ENCODE results near the gene CNOT6. TPM values are rescaled to one million over a fixed set of nuclear protein-coding genes. Genes with fewer than 3 reads are reported as not detected.
"Not testable (repeated sequence)": the region's sequence is repeated elsewhere in the genome, so short reads cannot be mapped to it uniquely, and the experiment has no call there.

The CNOT6 gene
- total RNA-seq, 1 experiment from 2014 or later: 48.8 TPM

- H3K79me2 ChIP-seq (ENCODE audit: low read depth): peaks cover 60% of the 10 kb centered on the region
- no peak for TF ChIP-seq CTCF (conservative IDR thresholded peaks at IDR 0.05)
- no peak for TF ChIP-seq EZH2 (IDR thresholded peaks at IDR 0.05; ENCODE audit: low read depth)
- no peaks in the 10 kb centered on the region; the same call in none of the 2 replicates for H3F3A ChIP-seq (ENCODE audit: insufficient read depth, low read depth)
- intact Hi-C loops (cut with micrococcal nuclease; ENCODE audit: unreplicated experiment): loop anchor here (1.0 kb wide), 1 partner anchor 41 kb away; no protein-coding TSS in a partner anchor
- no TSS peak for BruUV-seq (replicated peaks)
- peak overlapping the region; percentile 98 for H3K4me2 ChIP-seq
- H3K27ac ChIP-seq: no peak overlapping the region
- peaks cover 21% of the 10 kb centered on the region for H3K4me1 ChIP-seq (replicated peaks; ENCODE audit: insufficient read depth)
- no peaks in the 10 kb centered on the region for H3K27me3 ChIP-seq (ENCODE audit: insufficient read depth, low read depth)
- H2AFZ ChIP-seq: peak overlapping the region; percentile 95; the same call in 1 of the 2 replicates
- H3K9me3 ChIP-seq (ENCODE audit: insufficient read depth, low read depth): no peaks in the 10 kb centered on the region
- no peaks in the 10 kb centered on the region for H3K9me2 ChIP-seq (ENCODE audit: insufficient read depth)
- CTCF ChIA-PET: no interaction called here
- no peaks in the 10 kb centered on the region; the same call in 1 of the 2 replicates for H3K36me3 ChIP-seq (ENCODE audit: low read depth)
- H3K4me3 ChIP-seq: peak overlapping the region; percentile 86
- no peak for DNase-seq
- H4K20me1 ChIP-seq (ENCODE audit: insufficient read depth): peaks cover 35% of the 10 kb centered on the region
- POLR2A ChIA-PET (ENCODE audit: unreplicated experiment): interaction anchor here (0.6 kb wide), 1 partner anchor 30 kb away, joined by 3 read pairs; no protein-coding TSS in a partner anchor
These were observed 1.1 kb downstream of the CNOT6 start for GRCh38 chr5:180495292-180495691.

GRCh38 chr5:180495991-180496741 is 2.0 kb downstream of the CNOT6 start:
- Histone ChIP-seq H3K79me2 (ENCODE audit: low read depth) (peaks cover 68% of the 10 kb centered on the region), H3K4me2 (peak overlapping the region; percentile 98), H3K4me3 (peak overlapping the region; percentile 86; the same call in 1 of the 2 replicates), H3K36me3 (ENCODE audit: low read depth) (no peaks in the 10 kb centered on the region; the same call in 1 of the 2 replicates), H3K9me2 (ENCODE audit: insufficient read depth) (no peaks in the 10 kb centered on the region), H3K4me1 (replicated peaks; ENCODE audit: insufficient read depth) (peaks cover 21% of the 10 kb centered on the region), H2AFZ (no peak overlapping the region), H3K9me3 (ENCODE audit: insufficient read depth, low read depth) (no peaks in the 10 kb centered on the region), H4K20me1 (ENCODE audit: insufficient read depth) (peaks cover 42% of the 10 kb centered on the region), H3K27ac (no peak overlapping the region), H3K27me3 (ENCODE audit: insufficient read depth, low read depth) (no peaks in the 10 kb centered on the region), H3F3A (ENCODE audit: insufficient read depth, low read depth) (no peaks in the 10 kb centered on the region; the same call in none of the 2 replicates)
- intact Hi-C loops (cut with micrococcal nuclease; ENCODE audit: unreplicated experiment): loop anchor here (1.0 kb wide), 1 partner anchor 40 kb away; no protein-coding TSS in a partner anchor
- TSS peak; percentile 27 for BruUV-seq (replicated peaks)
- POLR2A ChIA-PET (ENCODE audit: unreplicated experiment): no interaction called here
- TF ChIP-seq EZH2 (IDR thresholded peaks at IDR 0.05; ENCODE audit: low read depth): no peak
- no peak for TF ChIP-seq CTCF (conservative IDR thresholded peaks at IDR 0.05)
- DNase-seq: no peak
- CTCF ChIA-PET: no interaction called here

GRCh38 chr5:180496806-180497205 is 2.6 kb downstream of the CNOT6 start:
- H3K9me2 ChIP-seq (ENCODE audit: insufficient read depth); H3K4me3 ChIP-seq; H3K36me3 ChIP-seq (ENCODE audit: low read depth); POLR2A ChIA-PET (ENCODE audit: unreplicated experiment); intact Hi-C loops (cut with micrococcal nuclease; ENCODE audit: unreplicated experiment); H3K4me2 ChIP-seq; DNase-seq; H3F3A ChIP-seq (ENCODE audit: insufficient read depth, low read depth); H3K27me3 ChIP-seq (ENCODE audit: insufficient read depth, low read depth); H3K9me3 ChIP-seq (ENCODE audit: insufficient read depth, low read depth); H2AFZ ChIP-seq; BruUV-seq (replicated peaks); H3K27ac ChIP-seq: not testable (repeated sequence)
- CTCF ChIA-PET: interaction anchor here (0.6 kb wide), 1 partner anchor 165 kb away, joined by 10 read pairs; no protein-coding TSS in a partner anchor
- H4K20me1 ChIP-seq (ENCODE audit: insufficient read depth): peaks cover 45% of the 10 kb centered on the region
- H3K4me1 ChIP-seq (replicated peaks; ENCODE audit: insufficient read depth): peaks cover 21% of the 10 kb centered on the region
- peaks cover 75% of the 10 kb centered on the region for H3K79me2 ChIP-seq (ENCODE audit: low read depth)

DNA sequence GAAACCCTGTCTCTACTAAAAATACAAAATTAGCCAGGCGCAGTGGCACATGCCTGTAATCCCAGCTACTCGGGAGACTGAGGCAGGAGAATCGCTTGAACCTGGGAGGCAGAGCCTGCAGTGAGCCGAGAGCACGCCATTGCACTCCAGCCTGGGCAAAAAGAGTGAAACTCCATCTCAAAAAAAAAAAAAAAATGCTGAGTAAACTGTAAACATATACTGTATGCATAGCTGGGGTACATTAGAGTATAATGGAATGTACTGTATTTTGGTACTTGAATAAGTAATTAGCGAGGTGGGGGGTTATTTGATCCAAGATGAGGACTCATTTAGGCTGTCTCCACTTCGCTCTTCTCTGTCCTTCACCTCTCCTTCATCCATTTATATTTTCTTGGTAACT is 3.7 kb downstream of the CNOT6 start:
- H3K4me3 ChIP-seq; H3K36me3 ChIP-seq (ENCODE audit: low read depth); intact Hi-C loops (cut with micrococcal nuclease; ENCODE audit: unreplicated experiment); POLR2A ChIA-PET (ENCODE audit: unreplicated experiment); H3F3A ChIP-seq (ENCODE audit: insufficient read depth, low read depth); H3K27ac ChIP-seq; DNase-seq; H3K4me2 ChIP-seq; H2AFZ ChIP-seq; H3K27me3 ChIP-seq (ENCODE audit: insufficient read depth, low read depth); BruUV-seq (replicated peaks); H3K9me2 ChIP-seq (ENCODE audit: insufficient read depth); H3K9me3 ChIP-seq (ENCODE audit: insufficient read depth, low read depth): not testable (repeated sequence)
- peaks cover 54% of the 10 kb centered on the region for H4K20me1 ChIP-seq (ENCODE audit: insufficient read depth)
- peaks cover 21% of the 10 kb centered on the region for H3K4me1 ChIP-seq (replicated peaks; ENCODE audit: insufficient read depth)
- CTCF ChIA-PET: interaction anchor here (0.5 to 0.6 kb wide), 2 partner anchors 25 to 731 kb away, joined by 3 to 7 read pairs; no protein-coding TSS in a partner anchor
- peaks cover 85% of the 10 kb centered on the region for H3K79me2 ChIP-seq (ENCODE audit: low read depth)
